Small intestine (tissue), 7 donors: ENCODE results near the gene MXRA7. TPM values are rescaled to one million over a fixed set of nuclear protein-coding genes. Genes with fewer than 3 reads are reported as not detected.
A peak's percentile ranks its signal among the peaks of the same experiment; 100 is the strongest.

ENCODE experiments used
- DNase-seq, 2 donors: peaks; one replicate each; pipeline versions ENCODE4 v3.0.0 to v3.0.0-alpha.2; 2013
- FAIRE-seq: peaks from 2 replicates; lab custom pipeline; 2012; peaks lifted over from hg19 to GRCh38; lab: Jason Lieb, UNC
- H3K27ac ChIP-seq, 3 donors: one replicate each; pipeline ENCODE4 v1.5.1; 2013; ENCODE audit warnings: low read length in 2 of 3, mild to moderate bottlenecking in 2 of 3, control low read depth in 1 of 3, inconsistent platforms in 1 of 3, low read depth in 1 of 3, moderate library complexity in 1 of 3
- H3K27me3 ChIP-seq, 3 donors: one replicate each; pipeline ENCODE4 v1.6.1; 2013; ENCODE audit warnings: low read length in 3 of 3, inconsistent platforms in 1 of 3; ENCODE audit not compliant: control insufficient read depth in 3 of 3, insufficient read depth in 3 of 3
- H3K36me3 ChIP-seq, 3 donors: one replicate each; pipeline ENCODE4 v1.6.1; 2013; ENCODE audit warnings: low read length in 3 of 3, inconsistent platforms in 1 of 3, low read depth in 1 of 3, mild to moderate bottlenecking in 1 of 3, moderate library complexity in 1 of 3; ENCODE audit not compliant: control insufficient read depth in 3 of 3, insufficient read depth in 2 of 3
- H3K4me1 ChIP-seq, 3 donors: one replicate each; pipeline ENCODE4 v1.6.1; 2013; ENCODE audit warnings: low read length in 2 of 3, inconsistent platforms in 1 of 3, low read depth in 1 of 3, mild to moderate bottlenecking in 1 of 3, moderate library complexity in 1 of 3; ENCODE audit not compliant: control insufficient read depth in 3 of 3, insufficient read depth in 2 of 3
- H3K4me3 ChIP-seq, 3 donors: one replicate each; pipeline ENCODE4 v1.5.1; 2013; ENCODE audit warnings: low read length in 3 of 3, control low read depth in 1 of 3, inconsistent platforms in 1 of 3, low read depth in 1 of 3, mild to moderate bottlenecking in 1 of 3, moderate library complexity in 1 of 3
- H3K9me3 ChIP-seq, 2 donors: one replicate each; pipeline ENCODE4 v1.6.1; 2013; ENCODE audit warnings: low read depth in 1 of 2, low read length in 1 of 2; ENCODE audit not compliant: control insufficient read depth in 2 of 2, insufficient read depth in 1 of 2
- WGBS, 3 donors: extraction: QIAGEN DNeasy Blood & Tissue Kit; methylation state at CpG; one replicate each; pipeline ENCODE4 v1.1.7; 2013; 5-methylcytosine and 5-hydroxymethylcytosine counted together
- polyA plus RNA-seq, 4 donors: library from polyadenylated mRNA; stranded (reverse) in 3 of 4; unstranded in 1 of 4; fragments of 200-250 nt in 3 of 4; fragments of 120-200 nt in 1 of 4; gene quantifications; one replicate each; pipeline versions ENCODE4 v1.2.1 to v1.2.3, GENCODE V29; 2013
- donor health status: healthy with polysubstance abuse.
- donor health status: control.
- donor health status: control.
- donor health status: Bipolar disorder and iron deficiency.
- donor health status: healthy.

Gene MXRA7
- polyA plus RNA-seq, 4 donors: 3.1 to 40.1 (median 23.8) TPM

GRCh38 chr17:76671912-76672262, 38.9 kb downstream of the MXRA7 start:
- Histone ChIP-seq H3K27ac (peak overlapping the region; percentile 88 to 99 (median 90)), H3K27me3 (no peaks in the 10 kb centered on the region), H3K4me3 (peak overlapping the region in 2 of 3 donors; percentile 63 to 68), H3K4me1 (peaks cover 0 to 29% (median 0%) of the 10 kb centered on the region in 3 donors), H3K9me3 (no peaks in the 10 kb centered on the region), H3K36me3 (no peaks in the 10 kb centered on the region)
- no peak for FAIRE-seq
- WGBS, 3 donors: 0% methylated on average over 19 of the region's 19 CpGs
- no peak for DNase-seq

DNA sequence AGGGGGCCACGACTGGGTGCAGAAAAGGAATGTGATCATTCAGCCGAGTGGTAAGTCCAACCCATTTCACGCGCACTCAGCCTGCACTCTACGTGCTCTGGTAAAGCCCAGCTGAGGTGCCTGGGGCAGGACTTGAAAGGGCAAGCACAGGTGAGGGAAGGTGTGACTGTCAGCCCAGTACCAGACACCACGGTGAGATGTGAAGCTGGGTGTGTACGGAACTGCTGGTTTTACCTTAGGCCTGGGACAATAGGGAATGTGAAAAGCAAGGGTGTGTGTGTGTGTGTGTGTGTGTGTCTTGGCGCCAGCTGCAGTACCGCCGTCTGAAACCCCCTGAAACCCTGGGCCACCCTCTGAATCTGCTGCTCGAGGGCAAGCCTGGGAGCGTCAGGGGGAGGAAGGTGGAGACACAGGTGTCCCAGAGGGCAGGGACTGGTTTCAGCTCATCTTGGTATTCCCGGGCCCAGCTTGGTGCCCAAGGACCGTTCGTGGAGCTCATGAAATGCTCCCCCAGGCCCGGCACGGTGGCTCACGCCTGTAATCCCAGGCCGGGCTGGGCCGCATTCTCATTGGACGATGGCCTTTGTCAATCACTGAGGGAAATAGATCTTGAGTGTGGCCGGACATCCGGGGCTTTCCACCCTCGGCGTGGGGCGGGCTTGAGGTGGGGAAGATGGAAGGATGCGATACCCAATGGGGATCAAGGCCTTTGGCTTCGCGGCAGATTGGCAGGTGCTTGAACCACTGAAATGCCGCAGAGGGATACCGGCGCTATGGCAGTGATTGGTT, 39.4 kb downstream of the MXRA7 start:
- Histone ChIP-seq H3K27ac (peak overlapping the region; percentile 94 to 99 (median 95)), H3K4me3 (peak overlapping the region in 2 of 3 donors; percentile 63 to 68), H3K4me1 (peaks cover 0 to 29% (median 0%) of the 10 kb centered on the region in 3 donors), H3K27me3 (no peaks in the 10 kb centered on the region), H3K9me3 (no peaks in the 10 kb centered on the region), H3K36me3 (no peaks in the 10 kb centered on the region)
- 6 to 13% (median 7%) methylated on average over 31 to 32 of the region's 32 CpGs for WGBS, 3 donors
- FAIRE-seq (peak; percentile 23), DNase-seq (peak; percentile 100)

GRCh38 chr17:76670718-76671122, 40.0 kb downstream of the MXRA7 start:
- no peak for FAIRE-seq
- H3K9me3 ChIP-seq: no peaks in the 10 kb centered on the region
- 20 to 54% (median 26%) methylated on average over 9 of the region's 9 CpGs for WGBS, 3 donors
- H3K27me3 ChIP-seq: no peaks in the 10 kb centered on the region
- peak in 1 of 2 donors; percentile 15 for DNase-seq
- peak overlapping the region; percentile 94 to 99 (median 95) for H3K27ac ChIP-seq
- H3K4me3 ChIP-seq: peak overlapping the region in 1 of 3 donors; percentile 63
- H3K36me3 ChIP-seq: no peaks in the 10 kb centered on the region
- H3K4me1 ChIP-seq: peaks cover 0 to 29% (median 0%) of the 10 kb centered on the region in 3 donors

DNA sequence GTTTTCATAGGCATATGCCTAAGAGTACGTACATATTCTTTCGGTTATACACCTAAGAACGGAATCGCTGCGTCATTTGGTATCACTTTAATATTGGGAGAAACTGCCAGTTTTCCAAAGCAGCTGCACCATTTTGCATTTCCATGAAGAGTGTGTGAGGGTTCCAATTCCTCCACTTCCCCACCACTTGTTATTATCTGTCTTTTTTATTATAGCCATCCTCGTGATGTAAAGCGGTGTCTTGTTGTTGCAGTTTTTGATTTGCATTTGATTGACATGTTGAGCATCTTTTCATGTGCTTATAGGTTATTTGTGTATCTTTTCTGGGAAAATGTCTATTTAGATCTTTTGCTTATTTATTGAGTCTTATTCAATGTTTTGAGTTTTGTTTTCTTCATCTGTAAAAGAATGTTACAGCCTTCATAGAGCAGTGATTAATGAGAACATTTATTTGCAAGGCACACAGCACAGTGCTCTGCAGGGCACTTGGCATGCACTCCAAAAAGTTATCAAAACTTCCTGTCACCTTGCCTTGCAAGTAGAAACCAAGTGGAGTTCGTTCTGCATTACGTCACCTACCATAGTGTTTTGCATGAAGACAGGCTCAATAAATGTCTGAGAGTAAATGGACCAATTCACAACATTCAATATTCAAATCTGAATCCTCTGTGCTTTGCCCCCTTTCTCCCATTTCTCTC, 40.6 kb downstream of the MXRA7 start:
- Histone ChIP-seq H3K4me1 (peaks cover 0 to 29% (median 0%) of the 10 kb centered on the region in 3 donors), H3K9me3 (no peaks in the 10 kb centered on the region), H3K27me3 (no peaks in the 10 kb centered on the region), H3K4me3 (no peak overlapping the region), H3K27ac (peak overlapping the region; percentile 4 to 99 (median 94)), H3K36me3 (no peaks in the 10 kb centered on the region)
- FAIRE-seq: no peak
- WGBS, 3 donors: 64 to 81% (median 69%) methylated on average over 9 of the region's 9 CpGs
- DNase-seq: peak; percentile 46 to 77

GRCh38 chr17:76667786-76668453, 42.8 kb downstream of the MXRA7 start:
- Histone ChIP-seq H3K4me3 (no peak overlapping the region), H3K36me3 (no peaks in the 10 kb centered on the region), H3K9me3 (no peaks in the 10 kb centered on the region), H3K27me3 (no peaks in the 10 kb centered on the region), H3K27ac (no peak overlapping the region), H3K4me1 (peaks cover 0 to 22% (median 0%) of the 10 kb centered on the region in 3 donors)
- DNase-seq: no peak
- no peak for FAIRE-seq
- 77 to 82% (median 82%) methylated on average over 14 of the region's 14 CpGs for WGBS, 3 donors

DNA sequence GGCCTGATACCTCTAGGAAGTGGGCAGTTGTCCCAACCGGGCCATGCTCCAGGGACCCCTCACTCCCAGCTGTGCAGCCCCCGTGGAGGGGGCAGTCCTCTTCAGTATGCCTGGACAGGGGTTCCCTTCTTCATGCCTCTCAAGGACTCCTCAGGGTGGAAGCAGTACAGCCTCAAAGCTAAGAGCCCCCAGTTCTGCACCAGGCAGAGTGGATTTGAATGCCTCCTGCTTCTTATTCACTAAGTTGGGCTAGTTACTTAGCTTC, 43.3 kb downstream of the MXRA7 start:
- FAIRE-seq (no peak), DNase-seq (no peak)
- peaks cover 0 to 17% (median 0%) of the 10 kb centered on the region in 3 donors for H3K4me1 ChIP-seq
- no peaks in the 10 kb centered on the region for H3K27me3 ChIP-seq
- no peak overlapping the region for H3K27ac ChIP-seq
- H3K9me3 ChIP-seq: no peaks in the 10 kb centered on the region
- 57 to 77% (median 66%) methylated on average over 2 of the region's 2 CpGs for WGBS, 3 donors
- no peaks in the 10 kb centered on the region for H3K36me3 ChIP-seq
- H3K4me3 ChIP-seq: no peak overlapping the region

DNA sequence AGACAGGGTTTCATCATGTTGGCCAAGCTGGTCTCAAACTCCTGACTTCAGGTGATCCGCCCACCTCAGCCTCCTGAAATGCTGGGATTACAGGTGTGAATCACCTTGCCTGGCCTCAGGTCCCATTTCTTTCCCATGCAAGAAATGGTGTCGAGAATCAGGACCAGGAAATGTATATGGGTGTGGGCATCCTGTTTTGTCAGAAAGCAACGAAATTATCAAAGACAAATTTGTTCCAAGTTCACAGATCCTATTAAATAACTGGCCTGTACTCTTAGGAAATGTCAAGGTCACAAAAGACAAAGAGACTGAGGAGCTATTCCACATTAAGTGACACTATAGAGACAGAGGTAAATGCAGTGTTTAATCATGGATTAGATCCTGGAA, 50.1 kb downstream of the MXRA7 start:
- no peak for FAIRE-seq
- Histone ChIP-seq H3K27me3 (no peaks in the 10 kb centered on the region), H3K36me3 (no peaks in the 10 kb centered on the region), H3K9me3 (no peaks in the 10 kb centered on the region), H3K27ac (peak overlapping the region in 1 of 3 donors; percentile 57), H3K4me1 (peaks cover 6 to 31% (median 10%) of the 10 kb centered on the region in 3 donors), H3K4me3 (no peak overlapping the region)
- 7 to 36% (median 20%) methylated on average over 3 of the region's 3 CpGs for WGBS, 3 donors
- DNase-seq: no peak

DNA sequence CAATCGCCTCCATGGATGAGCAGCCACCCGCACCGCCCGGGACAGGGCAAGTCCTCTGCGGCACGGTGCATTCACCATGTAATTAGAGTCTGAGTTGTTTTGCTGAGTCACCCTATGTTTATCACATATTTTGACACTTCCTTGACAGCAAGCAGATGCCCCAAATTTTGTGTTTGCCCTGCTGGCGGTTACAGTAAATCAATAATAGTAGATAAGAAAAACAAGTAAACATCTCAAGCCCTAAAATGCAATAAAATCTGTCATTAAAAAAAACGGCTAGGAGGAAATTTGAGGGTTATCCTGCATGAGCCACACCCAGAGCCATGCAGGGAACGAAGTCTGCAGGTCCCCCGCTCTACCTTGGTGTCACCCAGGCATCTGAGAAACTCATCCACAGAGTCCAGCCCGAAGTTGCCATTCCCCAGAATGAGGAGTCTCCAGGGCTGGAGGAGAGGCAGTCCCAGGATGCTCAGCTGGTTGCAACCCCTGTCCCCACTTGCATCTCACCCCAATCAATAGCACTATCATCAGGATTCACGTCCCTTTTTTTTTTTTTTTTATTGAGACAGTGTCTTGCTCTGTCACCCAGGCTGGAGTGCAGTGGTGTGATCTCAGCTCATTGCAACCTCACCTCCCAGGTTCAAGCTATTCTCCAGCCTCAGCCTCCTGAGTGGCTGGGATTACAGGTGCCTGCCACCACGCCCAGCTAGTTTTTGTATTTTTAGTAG, 50.7 kb downstream of the MXRA7 start:
- H3K9me3 ChIP-seq: no peaks in the 10 kb centered on the region
- no peaks in the 10 kb centered on the region for H3K36me3 ChIP-seq
- peak overlapping the region; percentile 8 to 72 (median 29) for H3K27ac ChIP-seq
- no peak overlapping the region for H3K4me3 ChIP-seq
- no peaks in the 10 kb centered on the region for H3K27me3 ChIP-seq
- no peak for FAIRE-seq
- peaks cover 6 to 31% (median 10%) of the 10 kb centered on the region in 3 donors for H3K4me1 ChIP-seq
- peak; percentile 72 to 88 for DNase-seq
- 5 to 21% (median 12%) methylated on average over 13 of the region's 13 CpGs for WGBS, 3 donors
